Activated CD4-positive, alpha-beta T cell treated with anti-CD3 and anti-CD28 coated beads, Interleukin-2, Interleukin-6, amounts not matched to agents 100 ng/mL and 50 ng/mL, durations not matched to agents 16 hours and 8 hours (primary cell): ENCODE data around the gene DLL4.
A peak's percentile ranks its signal among the peaks of the same experiment; 100 is the strongest.

Source experiments
- DNase-seq: peaks from one replicate; pipeline ENCODE4 v3.0.0-alpha.2; 2020

The DLL4 gene

GRCh38 chr15:40927873-40928806 is 1.0 kb upstream of the DLL4 start:
- no peak for DNase-seq

DNA sequence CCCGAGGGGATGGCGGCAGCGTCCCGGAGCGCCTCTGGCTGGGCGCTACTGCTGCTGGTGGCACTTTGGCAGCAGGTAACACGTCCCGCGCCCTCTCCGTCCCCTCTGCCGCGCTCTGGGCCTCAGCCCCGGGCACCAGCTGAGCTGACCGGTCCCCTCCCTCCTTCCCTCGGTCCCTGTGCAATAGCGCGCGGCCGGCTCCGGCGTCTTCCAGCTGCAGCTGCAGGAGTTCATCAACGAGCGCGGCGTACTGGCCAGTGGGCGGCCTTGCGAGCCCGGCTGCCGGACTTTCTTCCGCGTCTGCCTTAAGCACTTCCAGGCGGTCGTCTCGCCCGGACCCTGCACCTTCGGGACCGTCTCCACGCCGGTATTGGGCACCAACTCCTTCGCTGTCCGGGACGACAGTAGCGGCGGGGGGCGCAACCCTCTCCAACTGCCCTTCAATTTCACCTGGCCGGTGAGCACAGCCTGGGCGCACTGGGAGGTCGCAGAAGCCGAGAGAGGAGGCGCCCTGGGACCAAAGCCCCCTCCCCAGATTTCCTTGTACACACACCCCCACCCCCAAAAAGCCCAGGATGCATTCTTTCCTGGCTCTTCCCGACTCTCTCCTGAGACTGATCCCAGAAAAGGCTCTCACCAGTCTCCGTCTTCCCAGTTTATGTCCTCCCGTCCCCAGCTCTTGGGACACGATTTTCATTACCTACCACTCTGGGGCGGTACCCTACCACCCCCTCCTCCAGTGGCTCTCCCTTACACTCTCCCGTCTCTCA is 705 bp downstream of the DLL4 start:
- no peak for DNase-seq

DNA sequence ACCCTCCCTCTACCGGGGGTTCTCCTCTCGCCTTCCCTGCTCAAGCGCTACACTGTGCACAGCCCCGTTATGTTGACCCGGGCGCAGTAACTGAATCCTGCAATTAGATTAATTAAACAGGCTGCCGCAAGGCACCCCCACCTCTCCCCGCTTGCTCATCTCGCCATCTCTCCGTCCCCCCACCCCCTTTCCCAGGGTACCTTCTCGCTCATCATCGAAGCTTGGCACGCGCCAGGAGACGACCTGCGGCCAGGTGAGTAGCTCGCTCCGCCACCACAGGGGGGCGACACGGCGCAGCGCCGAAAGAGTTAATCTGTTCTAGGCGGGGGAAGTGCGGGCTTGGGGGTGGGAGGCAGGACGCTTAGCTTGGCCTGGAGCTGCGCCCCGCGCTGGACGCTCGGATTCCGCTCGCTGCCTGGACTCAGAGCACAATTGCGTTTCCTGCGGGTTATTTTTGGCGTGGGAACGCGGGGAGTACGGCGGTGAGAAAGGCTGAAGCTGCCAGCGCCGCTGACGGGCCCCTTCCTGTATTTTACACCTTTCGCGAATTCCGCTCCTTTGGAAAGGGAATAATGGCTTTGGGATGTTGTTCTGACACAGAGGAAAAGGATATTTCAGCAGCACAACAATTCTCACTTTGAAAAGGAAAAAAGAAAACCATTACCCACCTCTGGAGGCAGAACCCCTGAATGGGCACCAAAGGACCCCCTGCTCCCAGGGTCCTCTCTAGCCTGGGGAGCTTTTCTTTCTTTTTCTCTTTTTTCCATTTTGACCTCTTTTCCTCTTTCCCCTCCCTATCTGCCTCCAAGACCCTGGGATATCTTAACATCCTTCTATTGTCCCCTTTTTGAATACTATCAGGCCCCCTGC is 1.5 kb downstream of the DLL4 start:
- peak; percentile 75 for DNase-seq

GRCh38 chr15:40931300-40932142 is 2.4 kb downstream of the DLL4 start:
- DNase-seq, result no peak

DNA sequence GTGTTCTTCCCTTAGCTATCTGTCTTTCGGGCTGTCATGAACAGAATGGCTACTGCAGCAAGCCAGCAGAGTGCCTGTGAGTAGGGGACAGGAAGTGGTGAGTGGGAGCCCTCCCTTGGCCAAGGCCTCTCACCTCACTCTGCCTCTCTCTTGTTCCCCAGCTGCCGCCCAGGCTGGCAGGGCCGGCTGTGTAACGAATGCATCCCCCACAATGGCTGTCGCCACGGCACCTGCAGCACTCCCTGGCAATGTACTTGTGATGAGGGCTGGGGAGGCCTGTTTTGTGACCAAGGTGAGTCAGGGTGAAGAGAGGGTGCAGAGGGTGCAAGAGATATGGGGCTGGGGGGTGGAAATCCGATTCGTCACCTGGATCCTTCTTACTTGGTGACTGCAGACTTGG is 3.0 kb downstream of the DLL4 start:
- DNase-seq, result no peak

DNA sequence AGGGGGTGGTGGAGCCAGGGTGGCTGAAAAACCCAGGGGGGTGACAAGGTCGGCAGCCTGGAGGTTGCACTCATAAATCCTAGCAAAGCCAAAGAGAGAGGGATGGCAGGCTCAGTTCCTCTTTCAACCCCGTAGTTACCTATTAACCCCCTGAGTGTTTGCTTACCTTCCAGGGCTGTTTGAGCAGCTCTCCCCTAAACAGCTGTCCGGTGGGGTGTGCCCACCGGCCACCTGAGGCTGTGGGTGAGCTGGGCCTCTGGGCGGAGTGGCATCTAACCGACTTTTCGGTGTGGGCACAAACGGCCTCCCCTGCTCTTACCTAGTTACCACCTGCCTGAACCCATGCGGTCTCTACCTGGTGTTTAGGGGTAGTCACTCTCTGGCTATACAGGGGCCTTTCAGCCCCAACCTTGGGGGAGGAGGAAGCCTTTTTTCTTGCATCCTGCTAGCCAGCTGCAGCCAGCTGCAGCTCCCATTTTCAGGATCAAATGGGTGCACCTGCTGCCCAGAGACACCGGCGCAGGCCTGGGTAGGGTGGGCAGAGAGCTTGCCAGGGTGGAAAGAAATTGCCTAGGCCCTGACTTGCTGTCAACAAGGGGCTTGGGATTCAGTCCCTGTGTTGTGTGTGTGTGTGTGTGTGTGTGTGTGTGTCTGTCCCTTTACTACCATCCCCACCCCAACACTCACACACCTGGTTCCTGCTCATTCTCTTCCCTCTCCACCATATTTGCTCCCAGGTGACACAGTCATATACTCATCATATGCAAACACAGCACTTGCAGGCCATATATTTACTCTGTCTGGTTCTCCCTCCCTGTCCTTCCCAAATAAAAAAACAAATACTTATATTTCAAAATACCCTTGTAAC is 3.7 kb downstream of the DLL4 start:
- DNase-seq, result no peak

DNA sequence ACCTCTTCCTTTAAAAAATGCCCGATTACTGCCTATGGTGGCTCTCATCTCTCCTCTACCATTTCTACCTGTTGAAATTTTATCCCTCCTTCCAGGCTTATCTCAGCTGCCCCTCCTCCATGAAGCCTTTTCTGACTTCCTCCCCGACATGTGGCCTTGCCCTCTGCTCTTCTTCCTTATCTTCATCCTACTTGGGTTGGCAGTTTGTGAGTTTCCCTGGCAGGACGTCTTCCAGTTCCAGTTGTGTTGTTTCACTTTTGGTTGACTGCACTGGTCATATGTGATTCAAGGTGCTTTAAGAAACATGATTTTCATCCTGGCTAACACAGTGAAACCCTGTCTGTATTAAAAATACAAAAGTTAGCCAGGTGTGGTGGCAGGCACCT is 4.4 kb downstream of the DLL4 start:
- no peak for DNase-seq

GRCh38 chr15:40934457-40934856 is 5.3 kb downstream of the DLL4 start:
- DNase-seq, result no peak

GRCh38 chr15:40936234-40936708 is 7.1 kb downstream of the DLL4 start:
- DNase-seq, result no peak

- DNase-seq, result no peak
Observed at GRCh38 chr15:40936709-40937666, 7.8 kb downstream of the DLL4 start.

DNA sequence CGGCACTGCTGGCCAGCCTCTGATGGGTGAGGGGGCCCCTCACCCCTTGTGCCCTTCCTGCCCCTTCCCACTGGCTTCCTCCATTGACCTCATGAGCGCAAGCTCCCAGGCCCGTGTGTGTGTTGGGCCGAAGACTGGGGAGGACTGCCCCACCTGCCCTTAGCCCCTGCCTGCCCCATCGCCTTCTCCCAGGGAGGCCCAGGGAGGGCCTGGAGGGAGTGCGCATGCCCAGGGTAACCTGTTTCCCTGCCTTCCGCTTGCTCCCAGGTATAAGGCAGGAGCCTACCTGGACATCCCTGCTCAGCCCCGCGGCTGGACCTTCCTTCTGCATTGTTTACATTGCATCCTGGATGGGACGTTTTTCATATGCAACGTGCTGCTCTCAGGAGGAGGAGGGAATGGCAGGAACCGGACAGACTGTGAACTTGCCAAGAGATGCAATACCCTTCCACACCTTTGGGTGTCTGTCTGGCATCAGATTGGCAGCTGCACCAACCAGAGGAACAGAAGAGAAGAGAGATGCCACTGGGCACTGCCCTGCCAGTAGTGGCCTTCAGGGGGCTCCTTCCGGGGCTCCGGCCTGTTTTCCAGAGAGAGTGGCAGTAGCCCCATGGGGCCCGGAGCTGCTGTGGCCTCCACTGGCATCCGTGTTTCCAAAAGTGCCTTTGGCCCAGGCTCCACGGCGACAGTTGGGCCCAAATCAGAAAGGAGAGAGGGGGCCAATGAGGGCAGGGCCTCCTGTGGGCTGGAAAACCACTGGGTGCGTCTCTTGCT is 8.8 kb downstream of the DLL4 start:
- DNase-seq, result no peak

GRCh38 chr15:40938536-40938870 is 9.4 kb downstream of the DLL4 start:
- DNase-seq, result no peak

- DNase-seq, result no peak
Observed at GRCh38 chr15:40940296-40940801, 11.2 kb downstream of the DLL4 start.

GRCh38 chr15:40941068-40941527 is 12.0 kb downstream of the DLL4 start:
- DNase-seq, result no peak

GRCh38 chr15:40941528-40942336 is 12.6 kb downstream of the DLL4 start:
- DNase-seq, result peak; percentile 78

GRCh38 chr15:40942337-40942854 is 13.3 kb downstream of the DLL4 start:
- no peak for DNase-seq

- DNase-seq, result no peak
Observed at GRCh38 chr15:40942878-40943277, 13.7 kb downstream of the DLL4 start.
